MM.1S (cell line): ENCODE results near the gene ARMC12.

Experiments used
- DNase-seq: peaks from one replicate; pipeline ENCODE4 v3.0.0-alpha.2; 2015
- H2AFZ ChIP-seq: fragments of 300-600 bp; sonication (generic); 2 replicates; pipeline ENCODE4 v1.6.0; 2016; ENCODE audit warnings: antibody characterized with exemption, low read length
- H3F3A ChIP-seq: fragments of 300-600 bp; sonication (generic); 2 replicates; pipeline ENCODE4 v1.6.1; 2016; ENCODE audit warnings: mild to moderate bottlenecking, antibody characterized with exemption, low read length, moderate library complexity, mixed read lengths; ENCODE audit not compliant: insufficient read depth
- H3K27ac ChIP-seq: fragments of 300-600 bp; sonication (generic); 2 replicates; pipeline ENCODE4 v1.5.1; 2016; ENCODE audit warnings: mild to moderate bottlenecking, low read length
- H3K27me3 ChIP-seq: fragments of 300-600 bp; sonication (generic); replicated peaks from 2 replicates; pipeline ENCODE4 v1.6.0; 2016; ENCODE audit warnings: low read length; ENCODE audit not compliant: insufficient read depth
- H3K36me3 ChIP-seq: fragments of 300-600 bp; sonication (generic); replicated peaks from 2 replicates; pipeline ENCODE4 v1.6.1; 2016; ENCODE audit warnings: mild to moderate bottlenecking, low read length, mixed read lengths; ENCODE audit not compliant: insufficient read depth
- H3K4me1 ChIP-seq: fragments of 300-600 bp; sonication (generic); 2 replicates; pipeline ENCODE4 v1.6.1; 2016; ENCODE audit warnings: low read length, mixed read lengths
- H3K4me2 ChIP-seq: fragments of 300-600 bp; sonication (generic); 2 replicates; pipeline ENCODE4 v1.6.0; 2016; ENCODE audit warnings: low read depth, low read length
- H3K4me3 ChIP-seq: fragments of 300-600 bp; sonication (generic); 2 replicates; pipeline ENCODE4 v1.5.1; 2016; ENCODE audit warnings: low read length, mixed read lengths
- H3K79me2 ChIP-seq: fragments of 300-600 bp; sonication (generic); 2 replicates; pipeline ENCODE4 v1.6.1; 2016; ENCODE audit warnings: mixed run types, low read length, mixed read lengths
- H3K9ac ChIP-seq: fragments of 300-600 bp; sonication (generic); 2 replicates; pipeline ENCODE4 v1.6.1; 2016; ENCODE audit warnings: low read length, mixed read lengths
- H3K9me2 ChIP-seq: fragments of 300-600 bp; sonication (generic); replicated peaks from 2 replicates; pipeline ENCODE4 v1.6.1; 2016; ENCODE audit warnings: mild to moderate bottlenecking, low read length, mixed read lengths; ENCODE audit not compliant: insufficient read depth
- H3K9me3 ChIP-seq: fragments of 300-600 bp; sonication (generic); replicated peaks from 2 replicates; pipeline ENCODE4 v1.6.1; 2016; ENCODE audit warnings: mild to moderate bottlenecking, low read length, mixed read lengths; ENCODE audit not compliant: insufficient read depth
- H4K20me1 ChIP-seq: fragments of 300-600 bp; sonication (generic); 2 replicates; pipeline ENCODE4 v1.6.1; 2016; ENCODE audit warnings: mild to moderate bottlenecking, low read length, moderate library complexity, mixed read lengths; ENCODE audit not compliant: insufficient read depth
- CTCF ChIP-seq: fragments of 300-600 bp; sonication (generic); IDR thresholded peaks from 2 replicates; pipeline ENCODE4 v1.5.1; 2016; ENCODE audit warnings: antibody characterized with exemption, low read length, mixed read lengths
- EZH2 ChIP-seq: fragments of 300-600 bp; sonication (generic); optimal IDR thresholded peaks from 2 replicates; pipeline ENCODE3; 2017; ENCODE audit warnings: low read depth, mild to moderate bottlenecking, antibody characterized with exemption, low read length, mixed read lengths
- EZH2phosphoT487 ChIP-seq: fragments of 300-600 bp; sonication (generic); IDR thresholded peaks from 2 replicates; pipeline ENCODE4 v1.6.1; 2018; ENCODE audit warnings: antibody characterized with exemption, low read length

ARMC12 gene

GRCh38 chr6:35757456-35758123 lies 20.8 kb downstream of the ARMC12 start:
- Histone ChIP-seq H3K9me3 (no peaks in the 10 kb centered on the region), H4K20me1 (no peaks in the 10 kb centered on the region), H3K27me3 (no peaks in the 10 kb centered on the region), H3K36me3 (no peaks in the 10 kb centered on the region), H3K9me2 (no peaks in the 10 kb centered on the region), H3K79me2 (no peaks in the 10 kb centered on the region), H3K4me1 (no peaks in the 10 kb centered on the region), H3K27ac (no peak overlapping the region), H3K4me3 (no peak overlapping the region), H3K9ac (no peak overlapping the region), H3K4me2 (no peak overlapping the region), H3F3A (no peaks in the 10 kb centered on the region), H2AFZ (no peak overlapping the region)
- no peak for DNase-seq
- TF ChIP-seq CTCF, result peak; percentile 13; the same call in 1 of the 2 replicates
- no peak for TF ChIP-seq EZH2phosphoT487

DNA sequence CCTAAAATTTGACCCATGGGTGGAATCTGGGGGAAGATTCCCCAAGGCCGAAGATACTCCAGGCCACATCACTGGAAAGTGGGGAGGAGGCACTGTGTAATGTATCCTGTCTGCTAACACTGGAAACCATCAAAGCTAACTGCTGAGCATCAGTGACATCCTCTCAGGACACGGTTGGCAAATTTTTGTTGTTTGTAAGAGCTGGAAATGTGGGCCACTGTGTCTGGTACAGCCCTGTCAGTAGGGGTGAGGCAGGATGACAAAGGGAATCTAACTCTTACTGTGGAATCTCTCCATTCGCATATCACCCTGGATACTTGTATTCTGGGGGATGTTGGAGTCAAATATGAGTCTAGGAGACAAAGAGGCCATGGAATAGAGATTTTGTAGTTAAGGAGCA lies 22.6 kb downstream of the ARMC12 start:
- Histone ChIP-seq H2AFZ (no peak overlapping the region), H3K4me2 (no peak overlapping the region), H3K27me3 (peaks cover 3% of the 10 kb centered on the region; the same call in 1 of the 2 replicates)

DNA sequence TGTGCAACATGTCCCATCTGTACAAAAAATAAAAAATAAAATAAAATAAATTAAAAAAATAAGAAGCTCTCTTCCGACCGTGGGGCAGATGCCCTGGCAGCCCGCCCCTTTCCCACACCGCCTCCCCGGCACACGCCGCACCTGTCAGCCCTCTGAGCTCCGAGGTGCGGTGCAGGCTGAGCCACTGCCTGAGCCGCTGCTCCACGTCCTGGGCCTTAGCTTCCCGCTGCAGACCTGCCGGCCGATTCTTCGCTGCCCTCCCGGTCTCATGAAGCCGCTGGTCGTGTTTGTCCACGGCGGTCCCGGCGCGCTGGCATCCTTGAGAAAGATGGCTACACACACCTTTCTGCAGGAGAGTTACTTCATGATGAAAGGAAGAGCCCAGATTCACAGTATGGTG lies 28.9 kb downstream of the ARMC12 start:
- H3K4me3 ChIP-seq, result no peak overlapping the region
- DNase-seq, result no peak
- H4K20me1 ChIP-seq, result no peaks in the 10 kb centered on the region
- no peaks in the 10 kb centered on the region for H3K9me2 ChIP-seq
- no peak overlapping the region for H3K4me2 ChIP-seq
- H3K27me3 ChIP-seq, result peaks cover 3% of the 10 kb centered on the region; the same call in 1 of the 2 replicates
- H3F3A ChIP-seq, result no peaks in the 10 kb centered on the region
- no peak overlapping the region for H3K27ac ChIP-seq
- H2AFZ ChIP-seq, result no peak overlapping the region
- H3K4me1 ChIP-seq, result no peaks in the 10 kb centered on the region
- no peak overlapping the region for H3K9ac ChIP-seq
- no peaks in the 10 kb centered on the region for H3K79me2 ChIP-seq
- no peaks in the 10 kb centered on the region for H3K9me3 ChIP-seq
- H3K36me3 ChIP-seq, result no peaks in the 10 kb centered on the region
- no peak for TF ChIP-seq EZH2
- no peak for TF ChIP-seq EZH2phosphoT487
- TF ChIP-seq CTCF, result no peak

More for the DNA sequence above, 22.6 kb downstream of the ARMC12 start:
- H4K20me1 ChIP-seq, result no peaks in the 10 kb centered on the region
- H3K9ac ChIP-seq, result no peak overlapping the region
- H3K9me2 ChIP-seq, result no peaks in the 10 kb centered on the region
- no peaks in the 10 kb centered on the region for H3K9me3 ChIP-seq
- H3F3A ChIP-seq, result no peaks in the 10 kb centered on the region
- H3K27ac ChIP-seq, result no peak overlapping the region
- no peaks in the 10 kb centered on the region for H3K4me1 ChIP-seq
- no peak for DNase-seq
- H3K79me2 ChIP-seq, result no peaks in the 10 kb centered on the region
- no peaks in the 10 kb centered on the region for H3K36me3 ChIP-seq
- H3K4me3 ChIP-seq, result no peak overlapping the region
- TF ChIP-seq CTCF (no peak), EZH2phosphoT487 (no peak), EZH2 (no peak)
